Inflammatory macrophage treated with lipopolysaccharide for 4 hours (primary cell): ENCODE data around the gene MMP2.

ENCODE experiments used
- DNase-seq: peaks from one replicate; pipeline ENCODE4 v3.0.0-alpha.2; 2020

Gene MMP2

GRCh38 chr16:55469821-55470532 is 9.0 kb upstream of the MMP2 start:
- no peak for DNase-seq

GRCh38 chr16:55470533-55471371 is 8.2 kb upstream of the MMP2 start:
- DNase-seq: no peak

GRCh38 chr16:55471448-55472097 is 7.4 kb upstream of the MMP2 start:
- peak; percentile 63 for DNase-seq

GRCh38 chr16:55473587-55473986 is 5.4 kb upstream of the MMP2 start:
- no peak for DNase-seq

GRCh38 chr16:55474821-55475220 is 4.2 kb upstream of the MMP2 start:
- DNase-seq: no peak

GRCh38 chr16:55475919-55476318 is 3.1 kb upstream of the MMP2 start:
- DNase-seq: no peak

- no peak for DNase-seq
Observed at GRCh38 chr16:55476625-55477533, 2.1 kb upstream of the MMP2 start.

GRCh38 chr16:55477736-55478135 is 1.3 kb upstream of the MMP2 start:
- DNase-seq: no peak

GRCh38 chr16:55479430-55480140 is 587 bp downstream of the MMP2 start:
- no peak for DNase-seq

GRCh38 chr16:55480228-55480655 is 1.2 kb downstream of the MMP2 start:
- DNase-seq: no peak

GRCh38 chr16:55481023-55481422 is 2.0 kb downstream of the MMP2 start:
- no peak for DNase-seq

- DNase-seq: no peak
Observed at GRCh38 chr16:55482056-55482455, 3.1 kb downstream of the MMP2 start.

GRCh38 chr16:55487048-55487803 is 8.2 kb downstream of the MMP2 start:
- DNase-seq: no peak

GRCh38 chr16:55488306-55488705 is 9.3 kb downstream of the MMP2 start:
- DNase-seq: no peak

GRCh38 chr16:55489119-55489955 is 10.3 kb downstream of the MMP2 start:
- no peak for DNase-seq

GRCh38 chr16:55489956-55490265 is 10.9 kb downstream of the MMP2 start:
- no peak for DNase-seq

GRCh38 chr16:55490301-55490700 is 11.3 kb downstream of the MMP2 start:
- DNase-seq: no peak

- DNase-seq: no peak
Observed at GRCh38 chr16:55491691-55492090, 12.7 kb downstream of the MMP2 start.

GRCh38 chr16:55492756-55493380 is 13.9 kb downstream of the MMP2 start:
- DNase-seq: no peak

GRCh38 chr16:55494994-55495421 is 16.0 kb downstream of the MMP2 start:
- peak; percentile 70 for DNase-seq
